HepG2 (cell line): ENCODE measurements around the gene AFG1L. TPM values are rescaled to one million over a fixed set of nuclear protein-coding genes. Genes with fewer than 3 reads are reported as not detected.

Source experiments
- AHR ChIP-seq: IDR thresholded peaks from 2 replicates; pipeline ENCODE4 v1.6.1; 2018; ENCODE audit warnings: missing genetic modification reagents, missing compliant biosample characterization
- CREB3 ChIP-seq: sonication (generic); formaldehyde crosslinking; IDR thresholded peaks from 2 replicates; pipeline ENCODE4 v1.5.0; 2020; ENCODE audit warnings: missing genetic modification reagents
- FUBP1 ChIP-seq: sonication (generic); formaldehyde crosslinking; IDR thresholded peaks from 2 replicates; pipeline ENCODE4 v1.5.1; 2020; ENCODE audit warnings: missing genetic modification reagents, mild to moderate bottlenecking, borderline replicate concordance
- HDAC1 ChIP-seq: sonication (generic); formaldehyde crosslinking; IDR thresholded peaks from 2 replicates; pipeline ENCODE4 v1.5.1; 2020; ENCODE audit warnings: mild to moderate bottlenecking, missing genetic modification reagents
- HOXA9 ChIP-seq: sonication (generic); formaldehyde crosslinking; IDR thresholded peaks from 2 replicates; pipeline ENCODE4 v1.8.1; 2022; ENCODE audit warnings: missing genetic modification reagents, mild to moderate bottlenecking, moderate library complexity, borderline replicate concordance
- KAT8 ChIP-seq: IDR thresholded peaks from 2 replicates; pipeline ENCODE4 v1.6.1; 2016; ENCODE audit warnings: missing genetic modification reagents, missing compliant biosample characterization
- ONECUT2 ChIP-seq: sonication (generic); formaldehyde crosslinking; IDR thresholded peaks from 2 replicates; pipeline ENCODE4 v1.4.0; 2020; ENCODE audit warnings: missing genetic modification reagents
- POLR2AphosphoS5 ChIP-seq: IDR thresholded peaks from 2 replicates; pipeline ENCODE4 v1.6.1; 2012; ENCODE audit warnings: low read depth, low read length
- SKI ChIP-seq: fragments of 450-650 bp; IDR thresholded peaks from one replicate; pipeline ENCODE4 v1.6.1; 2018; ENCODE audit warnings: mild to moderate bottlenecking; ENCODE audit not compliant: partially characterized antibody
- TBX3 ChIP-seq: fragments of 450-650 bp; IDR thresholded peaks from 2 replicates; pipeline ENCODE4 v1.6.1; 2017; ENCODE audit warnings: antibody characterized with exemption, mild to moderate bottlenecking, inconsistent platforms, borderline replicate concordance
- TCF12 ChIP-seq, 2 experiments: fragments of 450-650 bp in 1 of 2; sonication (generic) in 1 of 2; formaldehyde crosslinking in 1 of 2; IDR thresholded peaks; 2 replicates each; pipeline versions ENCODE4 v1.6.1 to v1.8.0; 2017 to 2022; ENCODE audit warnings: antibody characterized with exemption in 1 of 2, mild to moderate bottlenecking in 1 of 2, missing genetic modification reagents in 1 of 2, moderate library complexity in 1 of 2
- TFDP1 ChIP-seq: IDR thresholded peaks from 2 replicates; pipeline ENCODE4 v1.6.1; 2016; ENCODE audit warnings: missing compliant biosample characterization, missing genetic modification reagents, borderline replicate concordance
- ZIK1 ChIP-seq: sonication (generic); formaldehyde crosslinking; IDR thresholded peaks from 2 replicates; pipeline ENCODE4 v1.5.0; 2020; ENCODE audit warnings: mild to moderate bottlenecking, low read depth, missing genetic modification reagents, borderline replicate concordance
- ZNF609 ChIP-seq: sonication (generic); formaldehyde crosslinking; IDR thresholded peaks from 2 replicates; pipeline ENCODE4 v1.4.0; 2020; ENCODE audit warnings: mild to moderate bottlenecking, missing genetic modification reagents, borderline replicate concordance
- ZNF709 ChIP-seq: sonication (generic); formaldehyde crosslinking; IDR thresholded peaks from 2 replicates; pipeline ENCODE4 v1.5.0; 2020; ENCODE audit warnings: mild to moderate bottlenecking, missing genetic modification reagents
- ZNF761 ChIP-seq: sonication (generic); formaldehyde crosslinking; conservative IDR thresholded peaks from 2 replicates; pipeline ENCODE4 v1.4.0; 2020; ENCODE audit warnings: mild to moderate bottlenecking, missing genetic modification reagents
- polyA plus RNA-seq, 8 experiments: library from polyadenylated mRNA; depleted of rRNA in 3 of 8; stranded (reverse) in 7 of 8; unstranded in 1 of 8; fragments of >200 nt; fragmentation: Illumina TruSeq in 4 of 8; extraction: Trizol in 4 of 8; gene quantifications; 2 replicates each; pipeline versions ENCODE4 v1.2.1 to v1.2.3, GENCODE V29; 2011 to 2016; ENCODE audit warnings: low read depth in 4 of 8, missing spikeins in 1 of 8, mixed read lengths in 1 of 8; ENCODE audit not compliant: insufficient read depth in 1 of 8
- total RNA-seq, 5 experiments: library from RNA; depleted of rRNA; stranded (reverse); fragments of >200 nt; fragmentation: Illumina TruSeq; extraction: Trizol; gene quantifications; 2 replicates each; pipeline ENCODE4 v1.2.3, GENCODE V29; 2016; ENCODE audit warnings: low read depth in 1 of 5

AFG1L gene
- total and polyA plus RNA-seq, 2 of the 13 experiments (the other 11 are each of a cell fraction or from before 2014, with no cell fraction given) = 3.1 to 14.0 TPM

GRCh38 chr6:108560463-108561308 is 265.8 kb downstream of the AFG1L start, which contains the start of gene FOXO3 (continued):
- TF ChIP-seq FUBP1 (CRISPR knock-in tag) = no peak
- peak; percentile 62 for TF ChIP-seq SKI
- peak; percentile 87 for TF ChIP-seq POLR2AphosphoS5
- 0 out of 2 replicates have a peak, but pooled peaks have one; percentile 41 for TF ChIP-seq ZNF709 (CRISPR knock-in tag)
- peak; percentile 57; the same call in 1 of the 2 replicates for TF ChIP-seq TFDP1 (CRISPR knock-in tag)
- no peak for TF ChIP-seq ONECUT2 (CRISPR knock-in tag)
- no peak; the same call in 1 of the 2 replicates for TF ChIP-seq ZIK1 (CRISPR knock-in tag)
- TF ChIP-seq KAT8 (CRISPR knock-in tag) = peak; percentile 11; the same call in 1 of the 2 replicates
- TF ChIP-seq HDAC1 (CRISPR knock-in tag) = peak; percentile 70
- 0 out of 2 replicates have a peak, but pooled peaks have one; percentile 20 for TF ChIP-seq AHR (CRISPR knock-in tag)
- TF ChIP-seq TCF12 (IDR thresholded peaks at IDR 0.05) = no peak
- peak; percentile 22; the same call in 1 of the 2 replicates for TF ChIP-seq TCF12 (CRISPR knock-in tag; IDR thresholded peaks at IDR 0.05)
- 0 out of 2 replicates have a peak, but pooled peaks have one; percentile 33 for TF ChIP-seq CREB3
- TF ChIP-seq ZNF761 = no peak
- no peak for TF ChIP-seq TBX3
- peak; percentile 27; the same call in 1 of the 2 replicates for TF ChIP-seq ZNF609
- peak; percentile 27; the same call in 1 of the 2 replicates for TF ChIP-seq HOXA9
